ENCODE results near the gene GID8. TPM values are rescaled to one million over a fixed set of nuclear protein-coding genes. Genes with fewer than 3 reads are reported as not detected.

Gene GID8
- polyA plus RNA-seq, 1 of the 3 experiments (the other 2 are of a cell fraction): 18.1 TPM

DNA sequence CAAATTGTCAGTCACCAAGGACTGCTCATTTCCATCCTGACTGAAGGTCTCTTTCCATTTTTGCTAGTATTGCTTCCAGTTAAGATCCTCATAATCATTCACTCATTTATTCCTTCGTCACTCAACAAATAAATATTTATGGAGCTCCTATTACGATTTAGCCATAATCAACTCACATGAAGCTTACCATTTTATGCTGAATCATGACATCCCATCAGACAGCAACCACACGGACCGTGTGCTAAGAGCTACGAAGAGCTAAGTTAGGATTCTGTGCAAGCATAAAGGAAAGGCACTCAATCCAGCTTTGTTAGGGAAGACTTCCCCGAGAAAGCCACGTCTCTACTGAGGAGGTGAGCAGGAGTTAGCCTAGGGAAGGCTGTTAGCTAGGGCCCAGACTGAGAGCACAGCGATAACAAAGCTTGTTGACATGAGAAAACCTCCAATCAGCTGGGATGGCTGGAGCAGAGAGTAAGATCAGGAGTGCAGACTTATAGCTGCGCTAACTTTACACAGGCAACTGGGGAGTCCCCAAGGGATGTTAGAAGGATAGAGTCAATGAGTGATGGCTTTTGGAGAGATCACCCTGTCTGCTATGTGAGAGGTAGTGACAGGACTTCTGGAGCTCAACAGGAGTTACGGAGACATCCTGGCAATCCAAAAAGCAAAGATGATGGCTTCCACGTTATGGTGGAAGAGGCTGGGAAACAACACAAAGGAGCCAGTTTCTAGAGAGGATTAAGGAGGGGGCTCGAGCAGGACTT lies 2.6 kb upstream of the GID8 start:
- Histone ChIP-seq H3K27me3 (ENCODE audit: insufficient read depth) (no peaks in the 10 kb centered on the region), H3K36me3 (replicated peaks in 1 of 2; ENCODE audit: control insufficient read depth in 1 of 2, insufficient read depth in 2 of 2, low read length in 1 of 2) (peaks cover 11 to 19% of the 10 kb centered on the region in 2 experiments), H3F3A (replicated peaks; ENCODE audit: insufficient read depth) (peaks cover 16% of the 10 kb centered on the region), H3K4me1 (ENCODE audit: control insufficient read depth in 1 of 2, insufficient read depth in 2 of 2, low read depth in 1 of 2, low read length in 1 of 2) (peaks cover 11 to 21% of the 10 kb centered on the region in 2 experiments), H3K4me2 (peak overlapping the region; percentile 70), H3K4me3 (ENCODE audit: low read depth in 2 of 2, low read length in 1 of 2) (peak overlapping the region in 1 of 2 experiments; percentile 86; a peak in 1 of 4 replicates), H3K79me2 (ENCODE audit: insufficient read depth) (peaks cover 95% of the 10 kb centered on the region), H3K9ac (no peak overlapping the region), H2AFZ (ENCODE audit: low read depth) (no peak overlapping the region), H4K20me1 (ENCODE audit: insufficient read depth) (peaks cover 69% of the 10 kb centered on the region), H3K9me3 (no peaks in the 10 kb centered on the region), H3K9me2 (no peaks in the 10 kb centered on the region), H3K27ac (ENCODE audit: low read depth in 2 of 2, low read length in 1 of 2) (no peak overlapping the region)
- ChIA-PET CTCF (interaction anchor here (0.6 to 5.7 kb wide), 8 partner anchors 10 to 280 kb away, joined by 3 to 50 read pairs (median 4); partner anchors contain the start of gene DIDO1), POLR2A (no interaction called here)
- no peak for DNase-seq
- 93% methylated on average over 12 of the region's 12 CpGs for WGBS (ENCODE audit: low lambda C conversion rate)
- TF ChIP-seq RCOR1 (IDR thresholded peaks at IDR 0.05; ENCODE audit: low read length): no peak
- no peak for TF ChIP-seq CTCF (IDR thresholded peaks at IDR 0.05)
- TF ChIP-seq GABPA (IDR thresholded peaks at IDR 0.05; ENCODE audit: low read depth): no peak
- TF ChIP-seq REST (IDR thresholded peaks at IDR 0.05; ENCODE audit: low read depth, low read length): no peak
- no peak for TF ChIP-seq RFX5 (IDR thresholded peaks at IDR 0.05; ENCODE audit: low read length)
- no peak for TF ChIP-seq YY1 (IDR thresholded peaks at IDR 0.05; ENCODE audit: low read depth)
- no peak for TF ChIP-seq RXRA (IDR thresholded peaks at IDR 0.05; ENCODE audit: borderline replicate concordance, low read depth)
- TF ChIP-seq EP300 (IDR thresholded peaks at IDR 0.05; ENCODE audit: borderline replicate concordance in 1 of 2, low read depth in 1 of 2, low read length in 1 of 2): no peak
- TF ChIP-seq, protein P1, sequence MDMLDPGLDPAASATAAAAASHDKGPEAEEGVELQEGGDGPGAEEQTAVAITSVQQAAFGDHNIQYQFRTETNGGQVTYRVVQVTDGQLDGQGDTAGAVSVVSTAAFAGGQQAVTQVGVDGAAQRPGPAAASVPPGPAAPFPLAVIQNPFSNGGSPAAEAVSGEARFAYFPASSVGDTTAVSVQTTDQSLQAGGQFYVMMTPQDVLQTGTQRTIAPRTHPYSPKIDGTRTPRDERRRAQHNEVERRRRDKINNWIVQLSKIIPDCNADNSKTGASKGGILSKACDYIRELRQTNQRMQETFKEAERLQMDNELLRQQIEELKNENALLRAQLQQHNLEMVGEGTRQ (IDR thresholded peaks at IDR 0.05; ENCODE audit: borderline replicate concordance, low read depth, low read length): no peak
- no peak for TF ChIP-seq TAF1 (IDR thresholded peaks at IDR 0.05; ENCODE audit: borderline replicate concordance, low read depth, low read length)
- no peak for TF ChIP-seq FOSL2 (IDR thresholded peaks at IDR 0.05; ENCODE audit: borderline replicate concordance, low read depth)
- no peak for TF ChIP-seq RAD21 (IDR thresholded peaks at IDR 0.05; ENCODE audit: low read length)
- TF ChIP-seq ZBTB33 (IDR thresholded peaks at IDR 0.05; ENCODE audit: borderline replicate concordance, low read depth): no peak
- TF ChIP-seq, protein P2, sequence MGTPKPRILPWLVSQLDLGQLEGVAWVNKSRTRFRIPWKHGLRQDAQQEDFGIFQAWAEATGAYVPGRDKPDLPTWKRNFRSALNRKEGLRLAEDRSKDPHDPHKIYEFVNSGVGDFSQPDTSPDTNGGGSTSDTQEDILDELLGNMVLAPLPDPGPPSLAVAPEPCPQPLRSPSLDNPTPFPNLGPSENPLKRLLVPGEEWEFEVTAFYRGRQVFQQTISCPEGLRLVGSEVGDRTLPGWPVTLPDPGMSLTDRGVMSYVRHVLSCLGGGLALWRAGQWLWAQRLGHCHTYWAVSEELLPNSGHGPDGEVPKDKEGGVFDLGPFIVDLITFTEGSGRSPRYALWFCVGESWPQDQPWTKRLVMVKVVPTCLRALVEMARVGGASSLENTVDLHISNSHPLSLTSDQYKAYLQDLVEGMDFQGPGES (IDR thresholded peaks at IDR 0.05; ENCODE audit: low read depth, low read length): no peak
- TF ChIP-seq PBX3 (IDR thresholded peaks at IDR 0.05): no peak
- TF ChIP-seq ELF1 (IDR thresholded peaks at IDR 0.05): no peak

Measured in SK-N-SH (cell line).